Measurements from ENCODE around the gene SUN1. TPM values are rescaled to one million over a fixed set of nuclear protein-coding genes. Genes with fewer than 3 reads are reported as not detected.
A peak's percentile ranks its signal among the peaks of the same experiment; 100 is the strongest.

Gene SUN1
- polyA plus RNA-seq, 3 donors = 44.2 to 154 (median 51.5) TPM

GRCh38 chr7:913736-914520 lies 81.7 kb downstream of the SUN1 start:
- H3K27me3 Mint-ChIP-seq (ENCODE audit: low read depth in 3 of 3) = peaks cover 0 to 3% (median 0%) of the 10 kb centered on the region in 3 donors
- no peak overlapping the region for H3K4me3 Mint-ChIP-seq
- Histone ChIP-seq H2AFZ (ENCODE audit: insufficient read depth, low read depth, low read length, poor library complexity, severe bottlenecking) (no peak overlapping the region), H3K4me2 (replicated peaks; ENCODE audit: extremely low read depth, low read length, poor library complexity, severe bottlenecking) (no peak overlapping the region), H3K27me3 (ENCODE audit: control insufficient read depth in 2 of 2, insufficient read depth in 2 of 2, low read length in 2 of 2) (no peaks in the 10 kb centered on the region), H3K9ac (ENCODE audit: insufficient read depth, low read length, poor library complexity, severe bottlenecking) (no peak overlapping the region), H3K4me1 (ENCODE audit: control insufficient read depth in 1 of 2, insufficient read depth in 2 of 2, low read length in 2 of 2) (peaks cover 57 to 76% of the 10 kb centered on the region in 2 donors), H3K9me3 (replicated peaks in 1 of 2; ENCODE audit: control insufficient read depth in 1 of 2, insufficient read depth in 1 of 2, low read length in 2 of 2) (no peaks in the 10 kb centered on the region), H3K4me3 (replicated peaks in 1 of 3; ENCODE audit: low read depth in 2 of 3, low read length in 3 of 3) (no peak overlapping the region), H4K20me1 (ENCODE audit: insufficient read depth, low read length) (peaks cover 41% of the 10 kb centered on the region), H3K79me2 (ENCODE audit: insufficient read depth, low read length) (peaks cover 48% of the 10 kb centered on the region), H3K36me3 (replicated peaks in 1 of 2; ENCODE audit: control insufficient read depth in 1 of 2, insufficient read depth in 2 of 2, low read length in 2 of 2) (peaks cover 18 to 25% of the 10 kb centered on the region in 2 donors), H3K27ac (ENCODE audit: low read depth in 1 of 2, low read length in 2 of 2) (peak overlapping the region; percentile 6 to 32)
- H3K4me1 Mint-ChIP-seq = peaks cover 57% of the 10 kb centered on the region
- WGBS (ENCODE audit: insufficient coverage) = 48% methylated on average over 13 of the region's 31 CpGs
- intact Hi-C loops (cut with micrococcal nuclease) = loop anchor here in 1 of 2 donors (1.0 kb wide), 1 partner anchor 8 kb away; no protein-coding TSS in a partner anchor
- DNase-seq = no peak
- no peak for TF ChIP-seq CTCF (IDR thresholded peaks at IDR 0.05)
- H3K36me3 Mint-ChIP-seq = peaks cover 37 to 44% of the 10 kb centered on the region in 2 donors
- H3K9me3 Mint-ChIP-seq = peaks cover 0 to 7% (median 0%) of the 10 kb centered on the region in 7 donors
- H3K27ac Mint-ChIP-seq = peak overlapping the region in 6 of 7 donors; percentile 41 to 87 (median 73)

- H3K27me3 ChIP-seq (ENCODE audit: control insufficient read depth in 2 of 2, insufficient read depth in 2 of 2, low read length in 2 of 2) = no peaks in the 10 kb centered on the region
- H3K9me3 Mint-ChIP-seq = peaks cover 0 to 7% (median 0%) of the 10 kb centered on the region in 7 donors
- peaks cover 60% of the 10 kb centered on the region for H3K4me1 Mint-ChIP-seq
- H2AFZ ChIP-seq (ENCODE audit: insufficient read depth, low read depth, low read length, poor library complexity, severe bottlenecking) = no peak overlapping the region
- peaks cover 50% of the 10 kb centered on the region for H3K79me2 ChIP-seq (ENCODE audit: insufficient read depth, low read length)
- no peak overlapping the region for H3K4me2 ChIP-seq (replicated peaks; ENCODE audit: extremely low read depth, low read length, poor library complexity, severe bottlenecking)
- peaks cover 23 to 31% of the 10 kb centered on the region in 2 donors for H3K36me3 ChIP-seq (replicated peaks in 1 of 2; ENCODE audit: control insufficient read depth in 1 of 2, insufficient read depth in 2 of 2, low read length in 2 of 2)
- peaks cover 42 to 50% of the 10 kb centered on the region in 2 donors for H3K36me3 Mint-ChIP-seq
- no peak overlapping the region for H3K27ac Mint-ChIP-seq
- H3K9me3 ChIP-seq (replicated peaks in 1 of 2; ENCODE audit: control insufficient read depth in 1 of 2, insufficient read depth in 1 of 2, low read length in 2 of 2) = no peaks in the 10 kb centered on the region
- peaks cover 53 to 75% of the 10 kb centered on the region in 2 donors for H3K4me1 ChIP-seq (ENCODE audit: control insufficient read depth in 1 of 2, insufficient read depth in 2 of 2, low read length in 2 of 2)
- H4K20me1 ChIP-seq (ENCODE audit: insufficient read depth, low read length) = peaks cover 38% of the 10 kb centered on the region
- DNase-seq = no peak
- H3K27ac ChIP-seq (ENCODE audit: low read depth in 1 of 2, low read length in 2 of 2) = peak overlapping the region; percentile 6 to 32
- no peak overlapping the region for H3K4me3 ChIP-seq (replicated peaks in 1 of 3; ENCODE audit: low read depth in 2 of 3, low read length in 3 of 3)
- TF ChIP-seq CTCF (IDR thresholded peaks at IDR 0.05) = no peak
- peaks cover 0 to 3% (median 0%) of the 10 kb centered on the region in 3 donors for H3K27me3 Mint-ChIP-seq (ENCODE audit: low read depth in 3 of 3)
- 97% methylated on average over 16 of the region's 16 CpGs for WGBS (ENCODE audit: insufficient coverage)
- H3K4me3 Mint-ChIP-seq = no peak overlapping the region
- intact Hi-C loops (cut with micrococcal nuclease) = loop anchor here in 1 of 2 donors (1.0 kb wide), 1 partner anchor 8 kb away; no protein-coding TSS in a partner anchor
- H3K9ac ChIP-seq (ENCODE audit: insufficient read depth, low read length, poor library complexity, severe bottlenecking) = no peak overlapping the region
Observed at GRCh38 chr7:914521-915194, 82.4 kb downstream of the SUN1 start.
